HepG2 (cell line): ENCODE measurements around the gene RAP1GAP2. TPM values are rescaled to one million over a fixed set of nuclear protein-coding genes. Genes with fewer than 3 reads are reported as not detected.
"Not testable (repeated sequence)": the region's sequence is repeated elsewhere in the genome, so short reads cannot be mapped to it uniquely, and the experiment has no call there.

ENCODE experiments used
- ATAC-seq: fragments of 200-7000 bp; cut with Tn5 transposase; 3 replicates; pipeline ENCODE4 v1.9.1; 2020; ENCODE audit warnings: mild to moderate bottlenecking, moderate library complexity
- BruUV-seq: library from RNA; stranded (reverse); fragments of 400-500 nt; replicated peaks from 2 replicates; lab custom pipeline; 2021; lab: Mats Ljungman, UMichigan
- CTCF ChIA-PET: fragments of 300-600 bp; formaldehyde crosslinking; extraction: SDS; loops from one replicate; lab custom pipeline; 2021; ENCODE audit warnings: low total read pairs, inconsistent platforms, low intra/inter-chr PET ratio; lab: Yijun Ruan, JAX
- POLR2A ChIA-PET: fragments of 350-600 bp; sonication (Branson Sonifier 250); formaldehyde crosslinking; loops from one replicate; lab custom pipeline; 2020; ENCODE audit warnings: antibody characterized with exemption, inconsistent platforms; lab: Yijun Ruan, JAX
- DNase-seq: peaks from one replicate; pipeline ENCODE4 v3.0.0-alpha.2; 2015; ENCODE audit warnings: low spot score
- FAIRE-seq: peaks from 3 replicates; lab custom pipeline; 2011; peaks lifted over from hg19 to GRCh38; lab: Jason Lieb, UNC
- H2AFZ ChIP-seq: one replicate; pipeline ENCODE4 v1.6.1; 2011; ENCODE audit warnings: low read length, inconsistent platforms
- H3K27ac ChIP-seq: fragments of 300-600 bp; 3 replicates; pipeline ENCODE4 v1.8.0; 2011; ENCODE audit warnings: mixed run types, mild to moderate bottlenecking, mixed read lengths, low read length, inconsistent platforms; ENCODE audit not compliant: insufficient read depth; ENCODE audit errors: extremely low read length
- H3K27me3 ChIP-seq, 2 experiments: fragments of 200-600 bp in 1 of 2; 2 replicates in 1 of 2; 3 replicates in 1 of 2; pipeline versions ENCODE4 v1.6.0 to v1.8.0; 2011; ENCODE audit warnings: low read length in 2 of 2, mild to moderate bottlenecking in 2 of 2, moderate library complexity in 2 of 2, inconsistent platforms in 1 of 2; ENCODE audit not compliant: insufficient read depth in 2 of 2, control insufficient read depth in 1 of 2
- H3K36me3 ChIP-seq, 2 experiments: fragments of 200-600 bp in 1 of 2; replicated peaks in 1 of 2; 2 replicates in 1 of 2; 3 replicates in 1 of 2; pipeline versions ENCODE4 v1.5.1 to v1.8.0; 2011; ENCODE audit warnings: low read length in 2 of 2, inconsistent platforms in 1 of 2; ENCODE audit not compliant: insufficient read depth in 2 of 2, control insufficient read depth in 1 of 2
- H3K4me1 ChIP-seq: 2 replicates; pipeline ENCODE4 v1.5.1; 2012; ENCODE audit warnings: low read length, inconsistent platforms; ENCODE audit not compliant: insufficient read depth
- H3K4me2 ChIP-seq: 2 replicates; pipeline ENCODE4 v1.6.0; 2011; ENCODE audit warnings: low read depth, low read length, inconsistent platforms
- H3K4me3 ChIP-seq, 3 experiments: fragments of 200-600 bp in 1 of 3; sonication (generic), shearing (Covaris generic) in 1 of 3; replicated peaks in 1 of 3; 2 replicates each; pipeline ENCODE4 v1.5.1; 2011 to 2016; ENCODE audit warnings: low read length in 3 of 3, inconsistent platforms in 2 of 3, low read depth in 2 of 3, mild to moderate bottlenecking in 2 of 3, control low read depth in 1 of 3, mixed read lengths in 1 of 3; ENCODE audit not compliant: insufficient read depth in 1 of 3
- H3K79me2 ChIP-seq: one replicate; pipeline ENCODE4 v1.6.1; 2011; ENCODE audit warnings: low read length, inconsistent platforms; ENCODE audit not compliant: insufficient read depth
- H3K9ac ChIP-seq: 2 replicates; pipeline ENCODE4 v1.6.0; 2011; ENCODE audit warnings: mild to moderate bottlenecking, low read depth, low read length, inconsistent platforms; ENCODE audit not compliant: insufficient read depth
- H3K9me3 ChIP-seq: 2 replicates; pipeline ENCODE4 v1.5.1; 2012; ENCODE audit warnings: mild to moderate bottlenecking, low read length
- H4K20me1 ChIP-seq: 2 replicates; pipeline ENCODE4 v1.6.0; 2011; ENCODE audit warnings: inconsistent platforms, mild to moderate bottlenecking, low read length, moderate library complexity; ENCODE audit not compliant: insufficient read depth
- ARID3A ChIP-seq: IDR thresholded peaks from 2 replicates; pipeline ENCODE4 v1.6.1; 2012; ENCODE audit warnings: low read depth, low read length, improper control_type of control experiment
- ATF4 ChIP-seq, 2 experiments: fragments of 450-650 bp in 1 of 2; sonication (generic) in 1 of 2; formaldehyde crosslinking; IDR thresholded peaks; 2 replicates each; pipeline versions ENCODE4 v1.5.0 to v1.8.0; 2020 to 2022; ENCODE audit warnings: mild to moderate bottlenecking in 1 of 2, missing genetic modification reagents in 1 of 2
- ATM ChIP-seq: fragments of 450-650 bp; IDR thresholded peaks from 2 replicates; pipeline ENCODE4 v1.7.1; 2017; ENCODE audit warnings: mild to moderate bottlenecking, borderline replicate concordance
- BCL6 ChIP-seq: IDR thresholded peaks from 2 replicates; pipeline ENCODE4 v1.6.1; 2016; ENCODE audit warnings: missing genetic modification reagents, missing compliant biosample characterization
- GATAD1 ChIP-seq: IDR thresholded peaks from 2 replicates; pipeline ENCODE4 v1.6.1; 2016; ENCODE audit warnings: missing genetic modification reagents, missing compliant biosample characterization
- LCORL ChIP-seq, 2 experiments: fragments of 450-650 bp in 1 of 2; sonication (generic) in 1 of 2; formaldehyde crosslinking in 1 of 2; IDR thresholded peaks; 2 replicates each; pipeline versions ENCODE4 v1.5.0 to v1.6.1; 2017 to 2020; ENCODE audit warnings: antibody characterized with exemption in 1 of 2, missing genetic modification reagents in 1 of 2
- RARA ChIP-seq: IDR thresholded peaks from 2 replicates; pipeline ENCODE4 v1.6.1; 2016; ENCODE audit warnings: missing genetic modification reagents, missing compliant biosample characterization
- RBM39 ChIP-seq: fragments of 200-400 bp; formaldehyde crosslinking; IDR thresholded peaks from one replicate; pipeline ENCODE4 v1.6.1; 2018; ENCODE audit warnings: antibody characterized with exemption, mild to moderate bottlenecking, low read depth, low read length; ENCODE audit not compliant: poor library complexity, severe bottlenecking
- SOX13 ChIP-seq, 3 experiments: fragments of 450-650 bp in 1 of 3; sonication (generic) in 1 of 3; formaldehyde crosslinking in 1 of 3; IDR thresholded peaks in 2 of 3; conservative IDR thresholded peaks in 1 of 3; 2 replicates each; pipeline versions ENCODE4 v1.5.0 to v1.6.1; 2016 to 2020; ENCODE audit warnings: antibody characterized with exemption in 1 of 3, mild to moderate bottlenecking in 1 of 3, missing compliant biosample characterization in 1 of 3, missing genetic modification reagents in 1 of 3, moderate library complexity in 1 of 3
- SOX5 ChIP-seq: IDR thresholded peaks from 2 replicates; pipeline ENCODE4 v1.6.1; 2016; ENCODE audit warnings: borderline replicate concordance
- ZMYM3 ChIP-seq: sonication (generic); formaldehyde crosslinking; IDR thresholded peaks from 2 replicates; pipeline ENCODE4 v1.5.1; 2020; ENCODE audit warnings: mild to moderate bottlenecking, missing genetic modification reagents
- ZNF280D ChIP-seq: sonication (generic); formaldehyde crosslinking; IDR thresholded peaks from 2 replicates; pipeline ENCODE4 v1.5.1; 2020; ENCODE audit warnings: mild to moderate bottlenecking, missing genetic modification reagents
- ZNF605 ChIP-seq: sonication (generic); formaldehyde crosslinking; IDR thresholded peaks from 2 replicates; pipeline ENCODE4 v1.8.0; 2022; ENCODE audit warnings: mild to moderate bottlenecking, missing genetic modification reagents
- WGBS: methylation state at CpG from one replicate; pipeline ENCODE4 v1.1.6; 2017; ENCODE audit warnings: low lambda C conversion rate; 5-methylcytosine and 5-hydroxymethylcytosine counted together
- in situ Hi-C: cut with HindIII; loops from 2 replicates; pipeline ENCODE4 v1.10.0; 2017; ENCODE audit warnings: low pct_unique_long_range_greater_than_20kb; ENCODE audit not compliant: extremely low pct_ligation_motif_present
- intact Hi-C: fragments of 100-400 bp; cut with micrococcal nuclease; formaldehyde crosslinking; loops from one replicate; pipeline ENCODE4 v1.10.0; 2022; ENCODE audit not compliant: unreplicated experiment
- polyA plus RNA-seq, 8 experiments: library from polyadenylated mRNA; depleted of rRNA in 3 of 8; stranded (reverse) in 7 of 8; unstranded in 1 of 8; fragments of >200 nt; fragmentation: Illumina TruSeq in 4 of 8; extraction: Trizol in 4 of 8; gene quantifications; 2 replicates each; pipeline versions ENCODE4 v1.2.1 to v1.2.3, GENCODE V29; 2011 to 2016; ENCODE audit warnings: low read depth in 4 of 8, missing spikeins in 1 of 8, mixed read lengths in 1 of 8; ENCODE audit not compliant: insufficient read depth in 1 of 8
- total RNA-seq, 5 experiments: library from RNA; depleted of rRNA; stranded (reverse); fragments of >200 nt; fragmentation: Illumina TruSeq; extraction: Trizol; gene quantifications; 2 replicates each; pipeline ENCODE4 v1.2.3, GENCODE V29; 2016; ENCODE audit warnings: low read depth in 1 of 5

RAP1GAP2 gene
- total and polyA plus RNA-seq, 2 of the 13 experiments (the other 11 are each of a cell fraction or from before 2014, with no cell fraction given), result 10.9 to 12.0 TPM

GRCh38 chr17:2889256-2889655 lies 93.0 kb downstream of the RAP1GAP2 start (continued):
- TF ChIP-seq ATF4 (CRISPR knock-in tag; IDR thresholded peaks at IDR 0.05) (no peak), ZNF280D (CRISPR knock-in tag) (no peak), RBM39 (no peak), GATAD1 (CRISPR knock-in tag) (no peak)

GRCh38 chr17:2890778-2891177 lies 94.5 kb downstream of the RAP1GAP2 start:
- Histone ChIP-seq H3K4me1 (peaks cover 39% of the 10 kb centered on the region), H3K4me2 (peak overlapping the region; percentile 56; the same call in 1 of the 2 replicates)
- ATAC-seq (peak; percentile 62), DNase-seq (peak; percentile 69)
- H3K36me3 ChIP-seq, FAIRE-seq, intact Hi-C loops, H3K9me3 ChIP-seq, H3K27me3 ChIP-seq, in situ Hi-C loops, BruUV-seq, H3K9ac ChIP-seq, H3K79me2 ChIP-seq, H2AFZ ChIP-seq, H3K27ac ChIP-seq, H3K4me3 ChIP-seq, CTCF ChIA-PET, H4K20me1 ChIP-seq: not testable (repeated sequence)
- POLR2A ChIA-PET, result interaction anchor here (1.0 to 2.7 kb wide), 2 partner anchors 16 to 22 kb away, joined by 4 to 12 read pairs; no protein-coding TSS in a partner anchor
- 5% methylated on average over 10 of the region's 10 CpGs for WGBS
- TF ChIP-seq ARID3A, result 0 out of 2 replicates have a peak, but pooled peaks have one; percentile 17
- peak; percentile 95 for TF ChIP-seq SOX5 (CRISPR knock-in tag)
- TF ChIP-seq SOX13 (IDR thresholded peaks at IDR 0.05), result peak; percentile 33; the same call in 1 of the 2 replicates
- TF ChIP-seq SOX13 (CRISPR knock-in tag; conservative IDR thresholded peaks at IDR 0.05 in 1 of 2, IDR thresholded peaks at IDR 0.05 in 1 of 2), result peak in 1 of 2 experiments; percentile 93; a peak in 2 of 4 replicates
- peak; percentile 83; the same call in 1 of the 2 replicates for TF ChIP-seq LCORL (IDR thresholded peaks at IDR 0.05)
- peak; percentile 46; the same call in 1 of the 2 replicates for TF ChIP-seq LCORL (CRISPR knock-in tag; IDR thresholded peaks at IDR 0.05)
- peak; percentile 45; the same call in 1 of the 2 replicates for TF ChIP-seq ZNF605 (CRISPR knock-in tag)
- peak; percentile 27; the same call in 1 of the 2 replicates for TF ChIP-seq ZMYM3
- TF ChIP-seq BCL6 (CRISPR knock-in tag), result peak; percentile 61
- peak; percentile 69 for TF ChIP-seq RARA (CRISPR knock-in tag)
- TF ChIP-seq ATM, result peak; percentile 98
